OCI-LY7 (cell line): ENCODE measurements around the gene KCNQ4. TPM values are rescaled to one million over a fixed set of nuclear protein-coding genes. Genes with fewer than 3 reads are reported as not detected.

Source experiments
- BruUV-seq: library from RNA; stranded (reverse); fragments of 400-500 nt; replicated peaks from 2 replicates; lab custom pipeline; 2021; lab: Mats Ljungman, UMichigan
- CTCF ChIA-PET: fragments of 300-600 bp; sonication (Branson Sonifier 250); formaldehyde crosslinking; loops from one replicate; lab custom pipeline; 2022; ENCODE audit warnings: antibody characterized with exemption; ENCODE audit not compliant: unreplicated experiment; lab: Charles Lee
- POLR2A ChIA-PET: fragments of 300-600 bp; sonication (Branson Sonifier 250); formaldehyde crosslinking; loops from one replicate; lab custom pipeline; 2022; ENCODE audit warnings: antibody characterized with exemption; lab: Charles Lee
- DNase-seq: peaks from one replicate; pipeline ENCODE4 v3.0.0-alpha.2; 2015; ENCODE audit warnings: low spot score
- H2AFZ ChIP-seq: fragments of 200-600 bp; sonication (generic), shearing (Covaris generic); 2 replicates; pipeline ENCODE4 v1.6.1; 2014; ENCODE audit warnings: mild to moderate bottlenecking, antibody characterized with exemption, low read length, moderate library complexity
- H3K27ac ChIP-seq: fragments of 200-600 bp; sonication (generic); 2 replicates; pipeline ENCODE4 v1.5.1; 2014; ENCODE audit warnings: mixed run types, low read depth, mild to moderate bottlenecking, moderate library complexity, low read length, inconsistent platforms; ENCODE audit not compliant: poor library complexity, severe bottlenecking
- H3K36me3 ChIP-seq: fragments of 200-600 bp; sonication (generic); 2 replicates; pipeline ENCODE4 v1.6.1; 2014; ENCODE audit warnings: mild to moderate bottlenecking, antibody characterized with exemption, low read length, moderate library complexity, mixed read lengths; ENCODE audit not compliant: insufficient read depth
- H3K4me1 ChIP-seq: fragments of 200-600 bp; sonication (generic); 2 replicates; pipeline ENCODE4 v1.5.1; 2014; ENCODE audit warnings: mild to moderate bottlenecking, low read length; ENCODE audit not compliant: insufficient read depth, poor library complexity, severe bottlenecking
- H3K4me2 ChIP-seq: fragments of 200-600 bp; sonication (generic); 2 replicates; pipeline ENCODE4 v1.6.1; 2014; ENCODE audit warnings: mild to moderate bottlenecking, low read length
- H3K4me3 ChIP-seq: fragments of 200-600 bp; sonication (generic); 2 replicates; pipeline ENCODE4 v1.5.1; 2014; ENCODE audit warnings: mild to moderate bottlenecking, low read depth, low read length; ENCODE audit not compliant: poor library complexity, severe bottlenecking
- H3K79me2 ChIP-seq: fragments of 200-600 bp; sonication (generic); 2 replicates; pipeline ENCODE4 v1.6.1; 2016; ENCODE audit warnings: low read depth, mild to moderate bottlenecking, low read length, moderate library complexity, mixed read lengths; ENCODE audit not compliant: insufficient read depth
- H3K9me2 ChIP-seq: fragments of 200-600 bp; sonication (generic); 2 replicates; pipeline ENCODE4 v1.6.1; 2016; ENCODE audit warnings: mild to moderate bottlenecking, low read length, mixed read lengths; ENCODE audit not compliant: insufficient read depth
- H3K9me3 ChIP-seq: fragments of 200-600 bp; sonication (generic); 2 replicates; pipeline ENCODE4 v1.6.1; 2014; ENCODE audit warnings: mild to moderate bottlenecking, mixed run types, low read length, mixed read lengths
- H4K20me1 ChIP-seq: fragments of 200-600 bp; sonication (generic); 2 replicates; pipeline ENCODE4 v1.6.1; 2014; ENCODE audit warnings: mild to moderate bottlenecking, antibody characterized with exemption, low read length, moderate library complexity, mixed read lengths; ENCODE audit not compliant: insufficient read depth
- EZH2phosphoT487 ChIP-seq: fragments of 200-600 bp; sonication (generic); IDR thresholded peaks from 2 replicates; pipeline ENCODE4 v1.6.1; 2018; ENCODE audit warnings: low read depth, borderline replicate concordance, mild to moderate bottlenecking, mixed run types, antibody characterized with exemption, low read length, moderate library complexity, mixed read lengths
- intact Hi-C: fragments of 100-400 bp; cut with micrococcal nuclease; formaldehyde crosslinking; loops from one replicate; pipeline ENCODE4 v1.10.0; 2022; ENCODE audit not compliant: unreplicated experiment
- total RNA-seq, 2 experiments: library from RNA; depleted of rRNA in 1 of 2; stranded (reverse); fragments of >200 nt in 1 of 2; shearing (Covaris generic) in 1 of 2; gene quantifications; 2 replicates each; pipeline ENCODE4 v1.2.3, GENCODE V29; 2014 to 2022
- TF ChIP-seq, protein P1 (sequence below): fragments of 200-600 bp; sonication (generic); conservative IDR thresholded peaks from 2 replicates; pipeline ENCODE4 v1.5.1; 2014; ENCODE audit warnings: mild to moderate bottlenecking, antibody characterized with exemption, low read length, moderate library complexity, mixed read lengths

Gene KCNQ4
- total RNA-seq, 2 experiments from 2014 or later, result 0.16 to 0.49 TPM

DNA sequence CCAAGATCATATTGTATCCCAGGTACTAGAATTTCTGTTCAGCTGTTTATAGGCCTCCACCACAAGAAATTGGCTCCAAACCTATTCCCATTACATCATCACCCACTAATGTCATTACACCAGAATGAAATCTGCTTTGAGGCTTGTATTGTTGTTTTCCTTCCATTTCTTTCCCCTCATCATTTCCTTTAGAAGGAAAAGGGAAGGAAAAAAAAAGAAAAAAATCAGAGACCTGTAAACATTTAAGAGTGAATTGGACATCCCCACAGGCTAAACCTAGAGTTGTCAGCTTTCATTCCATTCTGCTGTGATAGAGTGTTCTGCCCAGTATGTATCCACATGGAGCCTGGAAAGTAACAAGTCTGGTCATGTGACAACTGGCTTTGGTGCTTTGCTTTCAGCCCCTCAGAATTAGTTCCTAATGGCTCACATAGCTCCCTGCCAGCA is 47.5 kb upstream of the KCNQ4 start:
- H2AFZ ChIP-seq, result no peak overlapping the region
- H3K27ac ChIP-seq, result no peak overlapping the region
- H3K4me1 ChIP-seq, result peaks cover 4% of the 10 kb centered on the region
- H3K9me3 ChIP-seq, result no peaks in the 10 kb centered on the region
- ChIA-PET CTCF (no interaction called here), POLR2A (no interaction called here)
- TF ChIP-seq, protein P1, sequence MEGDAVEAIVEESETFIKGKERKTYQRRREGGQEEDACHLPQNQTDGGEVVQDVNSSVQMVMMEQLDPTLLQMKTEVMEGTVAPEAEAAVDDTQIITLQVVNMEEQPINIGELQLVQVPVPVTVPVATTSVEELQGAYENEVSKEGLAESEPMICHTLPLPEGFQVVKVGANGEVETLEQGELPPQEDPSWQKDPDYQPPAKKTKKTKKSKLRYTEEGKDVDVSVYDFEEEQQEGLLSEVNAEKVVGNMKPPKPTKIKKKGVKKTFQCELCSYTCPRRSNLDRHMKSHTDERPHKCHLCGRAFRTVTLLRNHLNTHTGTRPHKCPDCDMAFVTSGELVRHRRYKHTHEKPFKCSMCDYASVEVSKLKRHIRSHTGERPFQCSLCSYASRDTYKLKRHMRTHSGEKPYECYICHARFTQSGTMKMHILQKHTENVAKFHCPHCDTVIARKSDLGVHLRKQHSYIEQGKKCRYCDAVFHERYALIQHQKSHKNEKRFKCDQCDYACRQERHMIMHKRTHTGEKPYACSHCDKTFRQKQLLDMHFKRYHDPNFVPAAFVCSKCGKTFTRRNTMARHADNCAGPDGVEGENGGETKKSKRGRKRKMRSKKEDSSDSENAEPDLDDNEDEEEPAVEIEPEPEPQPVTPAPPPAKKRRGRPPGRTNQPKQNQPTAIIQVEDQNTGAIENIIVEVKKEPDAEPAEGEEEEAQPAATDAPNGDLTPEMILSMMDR, result no peak
- TF ChIP-seq EZH2phosphoT487, result no peak
- DNase-seq, result no peak
- BruUV-seq, result no TSS peak
- no peak overlapping the region for H3K4me3 ChIP-seq
- H4K20me1 ChIP-seq, result 0 out of 2 replicates have a peak, but pooled peaks cover 8% of the 10 kb centered on the region
- H3K4me2 ChIP-seq, result no peak overlapping the region
- H3K9me2 ChIP-seq, result no peaks in the 10 kb centered on the region
- peaks cover 48% of the 10 kb centered on the region for H3K36me3 ChIP-seq
- intact Hi-C loops, result no loop called here
- peaks cover 49% of the 10 kb centered on the region for H3K79me2 ChIP-seq

DNA sequence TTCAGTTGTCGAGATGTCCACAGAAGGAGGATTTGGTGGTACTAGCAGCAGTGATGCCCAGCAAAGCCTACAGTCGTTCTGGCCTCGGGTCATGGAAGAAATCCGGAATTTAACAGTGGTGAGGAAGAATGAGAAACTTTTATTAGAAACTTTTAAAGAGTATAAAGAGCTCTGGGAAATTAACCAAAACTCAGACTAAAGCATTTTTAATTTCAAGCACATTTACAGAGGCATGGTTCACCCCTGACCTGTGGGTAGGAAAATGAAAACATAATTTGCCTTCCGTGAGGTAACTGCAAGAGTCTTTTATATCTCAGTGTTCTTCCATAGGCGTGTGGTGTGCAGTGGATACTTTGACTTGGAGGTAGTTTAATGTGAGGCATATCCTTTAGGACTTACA is 44.8 kb upstream of the KCNQ4 start:
- Histone ChIP-seq H3K4me2 (no peak overlapping the region), H2AFZ (no peak overlapping the region), H3K79me2 (peaks cover 26% of the 10 kb centered on the region), H3K36me3 (peaks cover 74% of the 10 kb centered on the region), H3K4me1 (peaks cover 13% of the 10 kb centered on the region), H3K4me3 (no peak overlapping the region), H3K9me3 (no peaks in the 10 kb centered on the region), H4K20me1 (0 out of 2 replicates have a peak, but pooled peaks cover 8% of the 10 kb centered on the region), H3K9me2 (no peaks in the 10 kb centered on the region), H3K27ac (no peak overlapping the region)
- TF ChIP-seq, protein P1, result no peak
- no peak for TF ChIP-seq EZH2phosphoT487
- ChIA-PET CTCF (no interaction called here), POLR2A (interaction anchor here (1.0 to 1.6 kb wide), 2 partner anchors 9 to 16 kb away, joined by 3 to 4 read pairs; no protein-coding TSS in a partner anchor)
- BruUV-seq, result no TSS peak
- no peak for DNase-seq
- intact Hi-C loops, result no loop called here

DNA sequence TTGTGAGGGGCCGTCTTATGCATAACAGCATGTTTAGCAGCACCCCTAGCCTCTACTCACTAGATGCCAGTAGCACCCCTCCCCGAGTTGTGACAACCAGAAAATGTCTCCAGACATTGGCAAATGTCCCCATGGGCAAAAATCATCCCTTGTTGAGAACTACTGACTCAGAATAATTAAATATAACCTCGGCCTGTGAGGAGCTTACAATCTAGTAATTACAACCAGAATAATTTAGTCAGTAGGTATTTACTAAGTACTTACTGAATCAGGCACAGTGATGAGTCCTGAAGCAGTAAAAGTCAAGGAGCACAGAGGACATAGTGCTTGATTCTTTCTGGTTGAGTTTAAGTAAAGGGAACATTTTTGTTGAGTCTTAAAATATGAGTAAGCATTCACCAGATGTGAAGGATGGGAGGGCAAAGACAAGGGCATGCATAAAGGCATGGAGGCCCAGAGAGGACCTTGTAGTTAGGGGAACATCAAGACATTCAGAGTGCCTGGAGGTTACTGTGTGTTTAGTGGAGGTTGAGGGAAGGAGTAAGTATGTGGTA is 44.1 kb upstream of the KCNQ4 start:
- Histone ChIP-seq H3K79me2 (peaks cover 22% of the 10 kb centered on the region), H3K4me1 (peaks cover 13% of the 10 kb centered on the region), H3K9me2 (no peaks in the 10 kb centered on the region), H3K27ac (no peak overlapping the region), H3K9me3 (no peaks in the 10 kb centered on the region), H3K4me3 (no peak overlapping the region), H3K4me2 (no peak overlapping the region), H4K20me1 (0 out of 2 replicates have a peak, but pooled peaks cover 8% of the 10 kb centered on the region), H2AFZ (no peak overlapping the region), H3K36me3 (peaks cover 81% of the 10 kb centered on the region)
- ChIA-PET POLR2A (interaction anchor here (1.0 to 1.6 kb wide), 2 partner anchors 10 to 16 kb away, joined by 3 to 4 read pairs; no protein-coding TSS in a partner anchor), CTCF (no interaction called here)
- intact Hi-C loops, result no loop called here
- TF ChIP-seq, protein P1, result no peak
- no peak for TF ChIP-seq EZH2phosphoT487
- BruUV-seq, result no TSS peak
- no peak for DNase-seq
